ENCODE measurements around the gene TGFBR1.
"Not testable (repeated sequence)": the region's sequence is repeated elsewhere in the genome, so short reads cannot be mapped to it uniquely, and the experiment has no call there.

Gene TGFBR1

DNA sequence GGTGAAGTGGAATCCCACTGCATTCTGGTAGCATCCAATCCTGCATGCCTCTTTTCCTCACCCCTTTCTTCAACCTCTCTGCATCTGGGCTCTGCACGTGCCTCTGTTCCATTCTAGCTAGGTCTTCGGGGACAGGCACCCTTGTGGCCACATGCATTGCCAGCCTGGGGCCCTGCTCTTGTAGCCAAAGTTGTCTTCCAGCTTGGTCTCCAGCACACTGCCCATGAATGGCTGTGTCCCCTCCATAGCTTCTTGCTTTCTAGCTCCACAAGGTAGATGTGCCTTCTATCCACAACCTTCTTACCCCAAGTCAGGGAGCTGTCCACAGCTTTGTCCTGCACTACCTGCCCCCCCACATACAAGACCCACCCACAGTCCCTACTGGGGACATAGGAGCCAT is 84.3 kb downstream of the TGFBR1 start:
- H3K4me3 ChIP-seq (replicated peaks in 1 of 2; ENCODE audit: low read depth in 2 of 2, low read length in 2 of 2): no peak overlapping the region
- DNase-seq (ENCODE audit: low read depth in 2 of 2): no peak
- no peak for TF ChIP-seq CTCF (IDR thresholded peaks at IDR 0.05; ENCODE audit: low read depth, low read length)

GRCh38 chr9:99189887-99190596 is 85.1 kb downstream of the TGFBR1 start:
- H3K4me3 ChIP-seq (replicated peaks in 1 of 2; ENCODE audit: low read depth in 2 of 2, low read length in 2 of 2): no peak overlapping the region
- TF ChIP-seq CTCF (IDR thresholded peaks at IDR 0.05; ENCODE audit: low read depth, low read length): no peak
- no peak for DNase-seq (ENCODE audit: low read depth in 2 of 2)

- DNase-seq (ENCODE audit: low read depth in 2 of 2): no peak
- no peak for TF ChIP-seq CTCF (IDR thresholded peaks at IDR 0.05; ENCODE audit: low read depth, low read length)
- H3K4me3 ChIP-seq (replicated peaks in 1 of 2; ENCODE audit: low read depth in 2 of 2, low read length in 2 of 2): no peak overlapping the region
Observed at GRCh38 chr9:99190597-99191283, 85.8 kb downstream of the TGFBR1 start.

- no peak overlapping the region for H3K4me3 ChIP-seq (replicated peaks in 1 of 2; ENCODE audit: low read depth in 2 of 2, low read length in 2 of 2)
- peak; percentile 45 for TF ChIP-seq CTCF (IDR thresholded peaks at IDR 0.05; ENCODE audit: low read depth, low read length)
- DNase-seq (ENCODE audit: low read depth in 2 of 2): peak; percentile 14 to 37
Observed at GRCh38 chr9:99192786-99193465, 88.0 kb downstream of the TGFBR1 start.

GRCh38 chr9:99193466-99193821 is 88.5 kb downstream of the TGFBR1 start:
- no peak for DNase-seq (ENCODE audit: low read depth in 2 of 2)
- no peak overlapping the region for H3K4me3 ChIP-seq (replicated peaks in 1 of 2; ENCODE audit: low read depth in 2 of 2, low read length in 2 of 2)
- no peak for TF ChIP-seq CTCF (IDR thresholded peaks at IDR 0.05; ENCODE audit: low read depth, low read length)

DNA sequence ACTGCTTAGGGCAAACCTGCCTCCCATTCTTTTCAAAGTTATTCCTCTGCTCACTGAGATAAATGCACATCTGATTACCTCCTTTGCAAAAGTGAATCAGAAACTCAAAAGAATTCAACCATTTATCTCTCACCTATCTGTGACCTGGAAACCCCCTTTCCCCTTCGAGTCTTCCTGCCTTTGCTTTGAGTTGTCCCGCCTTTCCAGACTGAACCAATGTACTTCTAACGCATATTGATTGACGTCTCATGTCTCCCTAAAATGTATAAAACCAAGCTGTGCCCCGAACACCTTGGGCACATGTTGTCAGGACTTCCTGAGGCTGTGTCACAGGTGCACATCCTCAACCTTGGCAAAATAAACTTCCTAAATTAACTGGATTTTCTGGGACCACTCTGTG is 91.6 kb downstream of the TGFBR1 start:
- not testable (repeated sequence) for H3K4me3 ChIP-seq (replicated peaks in 1 of 2; ENCODE audit: low read depth in 2 of 2, low read length in 2 of 2); DNase-seq (ENCODE audit: low read depth in 2 of 2)

DNA sequence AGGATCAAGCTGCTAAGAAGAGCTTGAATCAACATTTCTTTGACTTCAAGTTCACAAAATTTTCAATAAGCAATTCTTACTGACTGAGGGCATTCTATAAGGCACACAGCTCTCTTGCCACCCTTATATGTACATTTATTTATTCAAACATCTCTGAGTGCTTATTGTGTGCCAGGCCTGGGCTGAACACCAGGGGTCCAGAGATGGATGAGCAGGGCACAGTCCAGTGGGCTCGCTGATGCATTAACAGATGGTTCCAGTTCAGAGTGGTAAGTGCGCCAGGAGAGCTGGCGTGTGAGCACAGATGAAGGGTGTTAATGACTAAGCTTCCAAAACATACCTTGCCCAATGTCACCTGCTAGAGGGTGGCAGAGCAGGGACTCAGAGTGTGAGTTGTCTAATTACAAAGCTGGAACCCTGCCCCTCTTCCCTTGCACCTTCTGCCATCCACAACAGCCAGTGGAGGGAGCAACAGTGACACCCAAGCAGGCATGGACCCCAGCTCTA is 92.3 kb downstream of the TGFBR1 start:
- DNase-seq (ENCODE audit: low read depth in 2 of 2): no peak
- no peak overlapping the region for H3K4me3 ChIP-seq (replicated peaks in 1 of 2; ENCODE audit: low read depth in 2 of 2, low read length in 2 of 2)
- TF ChIP-seq CTCF (IDR thresholded peaks at IDR 0.05; ENCODE audit: low read depth, low read length): no peak
